ENCODE measurements around the gene CCNK. TPM values are rescaled to one million over a fixed set of nuclear protein-coding genes. Genes with fewer than 3 reads are reported as not detected.
A peak's percentile ranks its signal among the peaks of the same experiment; 100 is the strongest.

The CCNK gene
- total RNA-seq, 1 donor = 28.6 TPM

GRCh38 chr14:99513946-99514551 lies 32.8 kb downstream of the CCNK start:
- no peak for TF ChIP-seq CTCF (IDR thresholded peaks at IDR 0.05; ENCODE audit: extremely low read depth, low read depth, low read length)

GRCh38 chr14:99514552-99515300 lies 33.5 kb downstream of the CCNK start:
- peak; percentile 36 for DNase-seq (ENCODE audit: insufficient read length, low spot score, missing footprints)
- TF ChIP-seq CTCF (IDR thresholded peaks at IDR 0.05; ENCODE audit: extremely low read depth, low read depth, low read length) = no peak
- Histone ChIP-seq H3K79me2 (ENCODE audit: insufficient read depth, low read length) (no peaks in the 10 kb centered on the region), H4K20me1 (ENCODE audit: insufficient read depth, low read length) (peaks cover 20% of the 10 kb centered on the region), H2AFZ (ENCODE audit: low read length) (no peak overlapping the region), H3K4me1 (ENCODE audit: insufficient read depth, low read length) (peaks cover 16% of the 10 kb centered on the region), H3K4me3 (ENCODE audit: insufficient read depth, low read length) (no peak overlapping the region), H3K4me2 (ENCODE audit: insufficient read depth, low read length) (no peak overlapping the region), H3K9me3 (ENCODE audit: low read depth, low read length) (no peaks in the 10 kb centered on the region), H3K36me3 (ENCODE audit: insufficient read depth, low read length) (peaks cover 19% of the 10 kb centered on the region), H3K27me3 (ENCODE audit: insufficient read depth, low read length) (no peaks in the 10 kb centered on the region), H3K27ac (ENCODE audit: low read depth, low read length) (no peak overlapping the region)

More at GRCh38 chr14:99513946-99514551, 32.8 kb downstream of the CCNK start:
- Histone ChIP-seq H3K9me3 (ENCODE audit: low read depth, low read length) (no peaks in the 10 kb centered on the region), H3K4me2 (ENCODE audit: insufficient read depth, low read length) (no peak overlapping the region), H3K4me3 (ENCODE audit: insufficient read depth, low read length) (no peak overlapping the region), H3K36me3 (ENCODE audit: insufficient read depth, low read length) (peaks cover 24% of the 10 kb centered on the region), H4K20me1 (ENCODE audit: insufficient read depth, low read length) (peaks cover 25% of the 10 kb centered on the region), H3K4me1 (ENCODE audit: insufficient read depth, low read length) (peaks cover 16% of the 10 kb centered on the region), H2AFZ (ENCODE audit: low read length) (no peak overlapping the region), H3K27me3 (ENCODE audit: insufficient read depth, low read length) (no peaks in the 10 kb centered on the region), H3K27ac (ENCODE audit: low read depth, low read length) (no peak overlapping the region), H3K79me2 (ENCODE audit: insufficient read depth, low read length) (no peaks in the 10 kb centered on the region)
- DNase-seq (ENCODE audit: insufficient read length, low spot score, missing footprints) = peak; percentile 65

- Histone ChIP-seq H3K79me2 (ENCODE audit: insufficient read depth, low read length) (no peaks in the 10 kb centered on the region), H4K20me1 (ENCODE audit: insufficient read depth, low read length) (peaks cover 20% of the 10 kb centered on the region), H3K9me3 (ENCODE audit: low read depth, low read length) (no peaks in the 10 kb centered on the region), H3K27me3 (ENCODE audit: insufficient read depth, low read length) (no peaks in the 10 kb centered on the region), H3K27ac (ENCODE audit: low read depth, low read length) (no peak overlapping the region), H3K4me1 (ENCODE audit: insufficient read depth, low read length) (peaks cover 16% of the 10 kb centered on the region), H3K4me3 (ENCODE audit: insufficient read depth, low read length) (no peak overlapping the region), H3K4me2 (ENCODE audit: insufficient read depth, low read length) (no peak overlapping the region), H2AFZ (ENCODE audit: low read length) (no peak overlapping the region), H3K36me3 (ENCODE audit: insufficient read depth, low read length) (peaks cover 16% of the 10 kb centered on the region)
- peak; percentile 39 for DNase-seq (ENCODE audit: insufficient read length, low spot score, missing footprints)
- TF ChIP-seq CTCF (IDR thresholded peaks at IDR 0.05; ENCODE audit: extremely low read depth, low read depth, low read length) = no peak
These were observed 34.3 kb downstream of the CCNK start for GRCh38 chr14:99515301-99516155.

Data from osteoblast (primary cell).